DND-41 (cell line): ENCODE measurements around the gene ASF1B.

Experiments used
- EZH2 ChIP-seq: IDR thresholded peaks from 3 replicates; pipeline ENCODE4 v1.6.1; 2012; ENCODE audit warnings: borderline replicate concordance, low read depth, mild to moderate bottlenecking, moderate library complexity, low read length, inconsistent platforms; ENCODE audit not compliant: severe bottlenecking
- TF ChIP-seq, protein P1 (sequence below): IDR thresholded peaks from 2 replicates; pipeline ENCODE4 v1.5.1; 2012; ENCODE audit warnings: borderline replicate concordance, low read length, moderate library complexity, mild to moderate bottlenecking; ENCODE audit not compliant: poor library complexity, severe bottlenecking; ENCODE audit errors: extremely low read depth

DNA sequence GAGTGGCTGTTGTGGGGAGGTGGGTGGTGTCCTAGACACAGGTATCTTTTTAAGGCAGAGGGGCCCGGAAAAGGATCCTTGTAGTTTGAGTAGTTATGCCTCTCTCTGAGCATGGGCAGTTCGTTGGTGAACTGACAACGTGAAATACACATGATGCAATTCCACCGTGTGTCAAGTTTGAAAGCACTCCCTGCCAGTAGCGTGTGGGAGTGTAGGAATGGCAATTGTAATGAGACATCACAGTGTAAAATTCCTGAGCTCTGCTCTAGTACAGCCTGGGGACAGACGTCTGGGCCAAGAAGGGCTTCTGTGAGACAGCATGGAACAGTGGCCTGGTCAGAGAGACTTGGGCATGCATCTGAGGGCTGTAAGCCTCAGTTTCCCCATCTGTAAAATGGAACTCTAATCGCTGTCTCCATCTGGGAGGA is 10.4 kb upstream of the ASF1B start:
- TF ChIP-seq, protein P1, sequence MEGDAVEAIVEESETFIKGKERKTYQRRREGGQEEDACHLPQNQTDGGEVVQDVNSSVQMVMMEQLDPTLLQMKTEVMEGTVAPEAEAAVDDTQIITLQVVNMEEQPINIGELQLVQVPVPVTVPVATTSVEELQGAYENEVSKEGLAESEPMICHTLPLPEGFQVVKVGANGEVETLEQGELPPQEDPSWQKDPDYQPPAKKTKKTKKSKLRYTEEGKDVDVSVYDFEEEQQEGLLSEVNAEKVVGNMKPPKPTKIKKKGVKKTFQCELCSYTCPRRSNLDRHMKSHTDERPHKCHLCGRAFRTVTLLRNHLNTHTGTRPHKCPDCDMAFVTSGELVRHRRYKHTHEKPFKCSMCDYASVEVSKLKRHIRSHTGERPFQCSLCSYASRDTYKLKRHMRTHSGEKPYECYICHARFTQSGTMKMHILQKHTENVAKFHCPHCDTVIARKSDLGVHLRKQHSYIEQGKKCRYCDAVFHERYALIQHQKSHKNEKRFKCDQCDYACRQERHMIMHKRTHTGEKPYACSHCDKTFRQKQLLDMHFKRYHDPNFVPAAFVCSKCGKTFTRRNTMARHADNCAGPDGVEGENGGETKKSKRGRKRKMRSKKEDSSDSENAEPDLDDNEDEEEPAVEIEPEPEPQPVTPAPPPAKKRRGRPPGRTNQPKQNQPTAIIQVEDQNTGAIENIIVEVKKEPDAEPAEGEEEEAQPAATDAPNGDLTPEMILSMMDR: no peak
- TF ChIP-seq EZH2: no peak
